Measurements from ENCODE around the gene GRIP1. TPM values are rescaled to one million over a fixed set of nuclear protein-coding genes. Genes with fewer than 3 reads are reported as not detected.

GRIP1 gene
- total and polyA plus RNA-seq, 2 of the 4 experiments (the other 2 are of a cell fraction) = under 0.01 to 0.07 TPM

- CTCF ChIA-PET = no interaction called here
- no peak overlapping the region for H3K27ac ChIP-seq (ENCODE audit: insufficient read depth, low read length)
- no peak overlapping the region for H3K9ac ChIP-seq (ENCODE audit: low read depth, low read length)
Observed at GRCh38 chr12:66664076-66664475, 14.8 kb downstream of the GRIP1 start.

More at GRCh38 chr12:66664076-66664475, 14.8 kb downstream of the GRIP1 start:
- no peak overlapping the region for H3K4me2 ChIP-seq (ENCODE audit: low read depth, low read length)
- no peak overlapping the region for H2BK120ac ChIP-seq (ENCODE audit: low read depth, low read length)
- intact Hi-C loops (cut with micrococcal nuclease) (no loop called here), dilution Hi-C loops (cut with HindIII; ENCODE audit: low sequenced_read_pairs, unreplicated experiment) (no loop called here), in situ Hi-C loops (cut with MboI; ENCODE audit: low sequenced_read_pairs) (no loop called here)
- no peaks in the 10 kb centered on the region for H3K9me3 ChIP-seq (ENCODE audit: control insufficient read depth, insufficient read depth, low read length)
- no peak overlapping the region for H3K56ac ChIP-seq (ENCODE audit: extremely low read depth, insufficient read depth, low read length)
- H2BK15ac ChIP-seq (ENCODE audit: low read depth, low read length) = no peak overlapping the region
- H3K9me1 ChIP-seq (ENCODE audit: insufficient read depth, low read length) = no peaks in the 10 kb centered on the region
- POLR2A ChIA-PET (ENCODE audit: unreplicated experiment) = no interaction called here
- H2AK5ac ChIP-seq (ENCODE audit: low read depth, low read length) = no peak overlapping the region
- no peak for ATAC-seq (ENCODE audit: low read depth)
- H3K4me3 ChIP-seq (ENCODE audit: insufficient read depth, low read depth, low read length) = no peak overlapping the region
- H4K8ac ChIP-seq (ENCODE audit: low read depth in 2 of 2, low read length in 2 of 2) = no peak overlapping the region
- H3K23ac ChIP-seq (ENCODE audit: low read depth, low read length) = no peak overlapping the region
- H3K4ac ChIP-seq (ENCODE audit: low read depth, low read length) = no peak overlapping the region
- no peak overlapping the region for H2BK20ac ChIP-seq (ENCODE audit: low read depth, low read length)
- no peaks in the 10 kb centered on the region for H4K20me1 ChIP-seq (ENCODE audit: insufficient read depth, low read length)
- no peak overlapping the region for H4K5ac ChIP-seq (ENCODE audit: low read depth, low read length)
- no TSS peak for BruUV-seq (replicated peaks)
- H2AFZ ChIP-seq (replicated peaks; ENCODE audit: low read length, poor library complexity) = no peak overlapping the region
- no peaks in the 10 kb centered on the region for H3K4me1 ChIP-seq (ENCODE audit: control insufficient read depth, insufficient read depth, low read length)
- H2BK5ac ChIP-seq (ENCODE audit: low read depth, low read length, poor library complexity, severe bottlenecking) = no peak overlapping the region
- H2AK9ac ChIP-seq (replicated peaks; ENCODE audit: low read depth, low read length, poor library complexity) = no peak overlapping the region
- no peaks in the 10 kb centered on the region for H3K79me1 ChIP-seq (ENCODE audit: low read depth in 1 of 2, low read length in 2 of 2)
- no peaks in the 10 kb centered on the region for H3K27me3 ChIP-seq (ENCODE audit: control insufficient read depth, insufficient read depth, low read length)
- H3K14ac ChIP-seq (replicated peaks; ENCODE audit: low read depth, low read length) = no peak overlapping the region
- H3K36me3 ChIP-seq (ENCODE audit: control insufficient read depth, insufficient read depth, low read length) = no peaks in the 10 kb centered on the region
- no CpG with 5 or more reads among the region's 1 CpG for WGBS, 2 experiments (ENCODE audit: extremely low coverage in 2 of 2, insufficient read length in 1 of 2)
- DNase-seq = no peak
- no peak overlapping the region for H4K91ac ChIP-seq (ENCODE audit: insufficient read depth, low read depth, low read length)
- no peak overlapping the region for H3K18ac ChIP-seq (ENCODE audit: low read depth, low read length)
- TF ChIP-seq MAFK (IDR thresholded peaks at IDR 0.05; ENCODE audit: low read depth, low read length) = no peak
- no peak for TF ChIP-seq FOS (IDR thresholded peaks at IDR 0.05; ENCODE audit: low read depth, low read length)
- no peak for TF ChIP-seq ELK1 (IDR thresholded peaks at IDR 0.05; ENCODE audit: borderline replicate concordance, low read depth, low read length)
- TF ChIP-seq CEBPB (IDR thresholded peaks at IDR 0.05; ENCODE audit: low read depth, low read length) = no peak
- TF ChIP-seq NFE2L2 (IDR thresholded peaks at IDR 0.05; ENCODE audit: low read depth, low read length) = no peak
